Calu3 (cell line): Measurements from ENCODE around the gene DOCK3. TPM values are rescaled to one million over a fixed set of nuclear protein-coding genes. Genes with fewer than 3 reads are reported as not detected.

Source experiments
- BruUV-seq: library from RNA; stranded (reverse); fragments of 400-500 nt; replicated peaks from 2 replicates; lab custom pipeline; 2021; lab: Mats Ljungman, UMichigan
- CTCF ChIA-PET: fragments of 300-600 bp; sonication (Branson Sonifier 250); formaldehyde crosslinking; loops from one replicate; lab custom pipeline; 2022; ENCODE audit warnings: antibody characterized with exemption; lab: Charles Lee
- DNase-seq: peaks from one replicate; pipeline ENCODE4 v3.0.0; 2022
- H3K27ac Mint-ChIP-seq: one replicate; pipeline ENCODE4 v1.8.0; 2022; ENCODE audit warnings: mixed read lengths; ENCODE audit not compliant: unreplicated experiment
- H3K27me3 Mint-ChIP-seq: one replicate; pipeline ENCODE4 v1.8.0; 2022; ENCODE audit warnings: mixed read lengths; ENCODE audit not compliant: unreplicated experiment
- H3K36me3 Mint-ChIP-seq: one replicate; pipeline ENCODE4 v1.8.0; 2022; ENCODE audit warnings: mild to moderate bottlenecking, moderate library complexity, mixed read lengths; ENCODE audit not compliant: insufficient read depth, unreplicated experiment
- H3K4me1 Mint-ChIP-seq: one replicate; pipeline ENCODE4 v1.8.0; 2022; ENCODE audit warnings: mild to moderate bottlenecking, low read depth, mixed read lengths; ENCODE audit not compliant: unreplicated experiment
- H3K4me3 Mint-ChIP-seq: one replicate; pipeline ENCODE4 v1.8.0; 2022; ENCODE audit warnings: mild to moderate bottlenecking, low read depth, moderate library complexity, mixed read lengths; ENCODE audit not compliant: unreplicated experiment
- H3K9me3 Mint-ChIP-seq: one replicate; pipeline ENCODE4 v1.8.0; 2022; ENCODE audit warnings: low read depth, mixed read lengths; ENCODE audit not compliant: unreplicated experiment
- intact Hi-C: fragments of 100-400 bp; cut with micrococcal nuclease; formaldehyde crosslinking; loops from one replicate; pipeline ENCODE4 v1.10.0; 2022; ENCODE audit not compliant: unreplicated experiment
- total RNA-seq: library from RNA; stranded (reverse); gene quantifications from 2 replicates; pipeline ENCODE4 v1.2.3, GENCODE V29; 2022
- TF ChIP-seq, protein P1 (sequence below): fragments of 200-600 bp; IDR thresholded peaks from one replicate; pipeline ENCODE4 v1.8.0; 2022; ENCODE audit warnings: antibody characterized with exemption; ENCODE audit not compliant: unreplicated experiment

The DOCK3 gene
- total RNA-seq, 1 experiment from 2014 or later, result 0.19 TPM

DNA sequence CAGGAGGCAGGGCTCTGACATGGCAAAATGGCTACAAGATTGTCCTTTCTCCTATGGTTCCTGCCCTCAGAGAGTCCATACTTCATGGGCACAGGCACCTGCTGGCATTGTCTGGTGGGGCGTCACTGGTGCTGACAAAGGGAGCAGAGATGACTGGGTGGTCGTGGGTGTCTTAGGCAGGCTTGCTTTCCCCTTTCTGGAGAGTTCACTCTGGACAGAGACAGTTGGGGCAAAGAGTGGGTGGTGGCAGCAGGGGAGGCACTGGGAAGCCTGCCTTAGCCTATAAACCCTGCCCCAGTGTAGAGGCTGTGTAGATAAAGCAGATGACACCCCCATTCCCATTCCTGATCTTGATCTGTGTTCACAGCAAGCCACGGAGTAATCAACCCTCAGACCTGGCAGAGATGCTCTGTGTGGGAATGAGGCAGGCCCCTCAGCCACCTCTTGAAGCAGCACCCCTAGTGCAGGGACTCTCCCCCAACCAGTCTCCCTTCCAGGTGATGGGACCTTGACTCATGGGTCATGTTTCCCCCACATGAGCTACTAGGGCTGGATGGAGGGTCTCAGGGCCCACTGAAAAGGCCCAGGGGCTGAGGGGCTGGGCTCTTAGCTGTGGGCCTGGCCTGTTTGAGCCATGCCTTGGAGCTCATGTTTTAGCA, 20.7 kb upstream of the DOCK3 start:
- TF ChIP-seq, protein P1, sequence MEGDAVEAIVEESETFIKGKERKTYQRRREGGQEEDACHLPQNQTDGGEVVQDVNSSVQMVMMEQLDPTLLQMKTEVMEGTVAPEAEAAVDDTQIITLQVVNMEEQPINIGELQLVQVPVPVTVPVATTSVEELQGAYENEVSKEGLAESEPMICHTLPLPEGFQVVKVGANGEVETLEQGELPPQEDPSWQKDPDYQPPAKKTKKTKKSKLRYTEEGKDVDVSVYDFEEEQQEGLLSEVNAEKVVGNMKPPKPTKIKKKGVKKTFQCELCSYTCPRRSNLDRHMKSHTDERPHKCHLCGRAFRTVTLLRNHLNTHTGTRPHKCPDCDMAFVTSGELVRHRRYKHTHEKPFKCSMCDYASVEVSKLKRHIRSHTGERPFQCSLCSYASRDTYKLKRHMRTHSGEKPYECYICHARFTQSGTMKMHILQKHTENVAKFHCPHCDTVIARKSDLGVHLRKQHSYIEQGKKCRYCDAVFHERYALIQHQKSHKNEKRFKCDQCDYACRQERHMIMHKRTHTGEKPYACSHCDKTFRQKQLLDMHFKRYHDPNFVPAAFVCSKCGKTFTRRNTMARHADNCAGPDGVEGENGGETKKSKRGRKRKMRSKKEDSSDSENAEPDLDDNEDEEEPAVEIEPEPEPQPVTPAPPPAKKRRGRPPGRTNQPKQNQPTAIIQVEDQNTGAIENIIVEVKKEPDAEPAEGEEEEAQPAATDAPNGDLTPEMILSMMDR, result no peak
- CTCF ChIA-PET, result interaction anchor here (1.9 to 3.2 kb wide), 2 partner anchors 38 to 42 kb away, joined by 5 to 56 read pairs; partner anchors contain the start of genes CISH and MAPKAPK3
- H3K27ac Mint-ChIP-seq, result no peak overlapping the region
- no peak for DNase-seq
- no peak overlapping the region for H3K4me3 Mint-ChIP-seq
- peaks cover 12% of the 10 kb centered on the region for H3K36me3 Mint-ChIP-seq
- intact Hi-C loops, result no loop called here
- peaks cover 12% of the 10 kb centered on the region for H3K27me3 Mint-ChIP-seq
- no peaks in the 10 kb centered on the region for H3K9me3 Mint-ChIP-seq
- no peaks in the 10 kb centered on the region for H3K4me1 Mint-ChIP-seq
- BruUV-seq, result no TSS peak

DNA sequence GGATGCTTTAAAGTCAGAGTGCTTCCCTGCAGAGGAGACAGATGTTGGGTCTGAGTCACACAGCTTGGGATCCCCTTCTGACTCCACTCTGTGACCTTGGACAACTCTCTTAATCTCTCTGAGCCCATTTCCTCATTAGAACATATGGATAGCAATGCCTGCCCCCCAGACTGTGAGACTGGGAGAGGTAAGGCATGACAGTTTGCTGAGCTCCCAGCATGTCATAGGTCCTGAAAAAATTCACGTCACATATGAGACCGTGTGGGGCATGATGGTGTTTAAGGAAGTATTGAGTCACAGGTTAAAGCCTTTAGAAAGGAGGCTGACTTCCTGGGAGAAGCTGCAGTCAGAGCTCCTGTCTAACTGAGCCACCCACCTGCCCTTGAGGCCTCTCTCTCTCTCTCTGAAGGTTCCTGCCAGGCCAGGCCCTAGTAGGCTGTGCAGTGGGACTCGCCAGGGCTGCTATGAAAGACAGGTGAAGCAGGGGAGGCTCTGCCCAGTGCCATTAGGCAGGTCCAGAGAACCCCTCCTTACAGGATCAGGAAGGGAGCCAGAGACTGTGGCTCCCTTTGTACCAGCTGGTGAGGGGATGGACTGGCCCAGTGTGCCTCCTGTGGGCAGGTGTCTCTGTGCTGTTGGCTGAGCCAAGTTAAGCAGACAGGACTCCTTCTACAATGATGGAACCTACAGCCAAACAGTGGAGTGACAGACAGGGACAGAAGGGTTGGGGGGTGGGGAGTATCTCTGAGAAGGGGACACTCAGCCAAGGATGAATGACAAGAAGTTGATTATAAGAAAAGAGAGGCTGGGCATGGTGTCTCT, 19.5 kb upstream of the DOCK3 start:
- TF ChIP-seq, protein P1, result no peak
- DNase-seq, result no peak
- Mint-ChIP-seq H3K27ac (no peak overlapping the region), H3K27me3 (peaks cover 12% of the 10 kb centered on the region), H3K36me3 (peaks cover 12% of the 10 kb centered on the region), H3K9me3 (no peaks in the 10 kb centered on the region), H3K4me3 (no peak overlapping the region), H3K4me1 (no peaks in the 10 kb centered on the region)
- BruUV-seq, result no TSS peak
- CTCF ChIA-PET, result interaction anchor here (0.6 kb wide), 1 partner anchor 725 kb away, joined by 7 read pairs; no protein-coding TSS in a partner anchor
- intact Hi-C loops, result no loop called here

DNA sequence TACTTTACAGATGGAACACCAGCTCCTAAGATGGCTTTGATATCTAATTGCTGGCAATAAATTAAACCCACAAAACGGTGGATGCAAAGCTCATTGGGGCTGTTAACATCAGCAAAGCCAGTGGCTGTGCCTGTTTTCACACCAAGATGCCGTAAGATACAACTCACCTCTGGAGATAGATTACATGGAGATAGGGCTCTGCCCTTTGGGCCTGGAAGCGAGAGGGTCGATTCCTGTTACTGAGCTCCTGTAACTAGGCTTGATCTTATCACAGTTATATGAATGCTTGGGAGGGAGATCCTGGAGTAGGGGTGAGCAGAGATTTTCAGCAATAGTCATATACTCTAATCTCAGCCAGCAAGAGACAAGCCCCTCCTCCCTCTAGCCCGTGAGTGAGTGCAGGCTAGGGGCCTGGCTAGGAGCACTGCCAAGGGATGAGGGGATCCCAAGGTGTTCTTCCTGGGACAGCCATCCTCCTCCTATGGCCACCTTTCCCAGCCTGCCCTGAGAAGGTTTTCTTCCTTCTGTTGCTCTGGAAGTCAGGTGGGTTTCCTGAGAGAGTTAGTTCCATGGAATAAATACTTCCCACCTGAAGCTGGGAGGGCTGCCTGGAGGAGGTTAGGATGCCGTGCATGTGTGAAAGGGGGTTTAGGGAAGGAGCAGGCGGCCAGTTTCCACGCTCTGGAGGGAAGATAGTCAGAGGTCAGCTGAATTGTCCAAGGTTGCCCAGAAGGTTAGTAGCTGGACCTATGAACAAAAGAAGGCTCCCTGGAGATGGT, 18.1 kb upstream of the DOCK3 start:
- Mint-ChIP-seq H3K36me3 (peaks cover 12% of the 10 kb centered on the region), H3K4me1 (no peaks in the 10 kb centered on the region), H3K27me3 (peaks cover 12% of the 10 kb centered on the region), H3K27ac (no peak overlapping the region), H3K9me3 (no peaks in the 10 kb centered on the region), H3K4me3 (no peak overlapping the region)
- no peak for DNase-seq
- CTCF ChIA-PET, result interaction anchor here (0.5 to 1.9 kb wide), 2 partner anchors 40 to 683 kb away, joined by 3 to 4 read pairs; partner anchors contain the start of gene MAPKAPK3
- TF ChIP-seq, protein P1, result no peak
- intact Hi-C loops, result no loop called here
- no TSS peak for BruUV-seq

DNA sequence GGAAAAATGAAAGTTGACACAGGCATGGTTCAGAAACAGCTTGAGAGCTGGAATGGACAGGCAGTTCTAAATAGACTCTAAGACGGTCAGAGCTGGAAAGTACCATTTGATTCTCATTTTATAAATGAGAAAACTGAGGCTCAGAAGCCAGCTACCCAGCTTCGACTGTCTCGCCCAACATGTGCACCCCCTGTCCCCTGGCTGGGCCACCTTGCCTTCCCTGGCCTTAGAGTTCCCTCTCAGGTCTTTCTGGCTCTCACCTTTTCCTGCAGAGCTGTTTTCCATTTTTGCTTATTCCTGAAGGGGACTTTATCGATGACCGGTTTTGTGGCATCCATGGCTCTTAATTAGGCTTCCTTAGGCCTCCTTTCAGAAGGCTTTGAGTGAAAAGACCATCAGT, 17.3 kb upstream of the DOCK3 start:
- H3K9me3 Mint-ChIP-seq, result no peaks in the 10 kb centered on the region
- DNase-seq, result no peak
- H3K27me3 Mint-ChIP-seq, result peaks cover 12% of the 10 kb centered on the region
- no peak overlapping the region for H3K4me3 Mint-ChIP-seq
- no peak overlapping the region for H3K27ac Mint-ChIP-seq
- intact Hi-C loops, result no loop called here
- TF ChIP-seq, protein P1, result no peak
- BruUV-seq, result no TSS peak
- no peaks in the 10 kb centered on the region for H3K4me1 Mint-ChIP-seq
- CTCF ChIA-PET, result interaction anchor here (1.9 kb wide), 1 partner anchor 41 kb away, joined by 4 read pairs; the partner anchor contains the start of gene MAPKAPK3
- H3K36me3 Mint-ChIP-seq, result peaks cover 12% of the 10 kb centered on the region
